Endothelial cell of umbilical vein (primary cell): ENCODE measurements around the gene TMPRSS9. TPM values are rescaled to one million over a fixed set of nuclear protein-coding genes. Genes with fewer than 3 reads are reported as not detected.

Experiments used
- BruUV-seq: library from RNA; stranded (reverse); fragments of 400-500 nt; replicated peaks from 2 replicates; lab custom pipeline; 2021; lab: Mats Ljungman, UMichigan
- CTCF ChIA-PET: fragments of 300-600, 350-600 bp; sonication (Branson Sonifier 250); formaldehyde crosslinking; loops from one replicate; lab custom pipeline; 2021; ENCODE audit warnings: antibody characterized with exemption, inconsistent platforms; lab: Charles Lee
- POLR2A ChIA-PET: fragments of 300-600, 350-600 bp; sonication (Branson Sonifier 250); formaldehyde crosslinking; loops from one replicate; lab custom pipeline; 2021; ENCODE audit warnings: antibody characterized with exemption, inconsistent platforms; lab: Charles Lee
- DNase-seq: peaks from one replicate; pipeline ENCODE4 v3.0.0-alpha.2; 2011; ENCODE audit warnings: low read depth, low spot score
- FAIRE-seq: peaks from 2 replicates; lab custom pipeline; 2011; peaks lifted over from hg19 to GRCh38; lab: Jason Lieb, UNC
- H2AFZ ChIP-seq: 2 replicates; pipeline ENCODE4 v1.6.0; 2012; ENCODE audit warnings: low read depth, low read length, control low read depth, inconsistent platforms
- H3K27ac ChIP-seq: 2 replicates; pipeline ENCODE4 v1.5.1; 2011; ENCODE audit warnings: low read depth, mild to moderate bottlenecking, control low read depth, low read length, moderate library complexity; ENCODE audit not compliant: insufficient read depth
- H3K27me3 ChIP-seq, 2 experiments: 2 replicates each; pipeline versions ENCODE4 v1.6.0 to v1.6.1; 2011; ENCODE audit warnings: low read length in 2 of 2, mixed read lengths in 1 of 2; ENCODE audit not compliant: control insufficient read depth in 2 of 2, insufficient read depth in 2 of 2
- H3K36me3 ChIP-seq, 2 experiments: 2 replicates in 1 of 2; 3 replicates in 1 of 2; pipeline ENCODE4 v1.5.1; 2011; ENCODE audit warnings: low read length in 2 of 2, mild to moderate bottlenecking in 1 of 2, moderate library complexity in 1 of 2; ENCODE audit not compliant: control insufficient read depth in 2 of 2, insufficient read depth in 2 of 2; ENCODE audit errors: extremely low read depth in 1 of 2
- H3K4me1 ChIP-seq: 3 replicates; pipeline ENCODE4 v1.5.1; 2011; ENCODE audit warnings: mild to moderate bottlenecking, low read length; ENCODE audit not compliant: control insufficient read depth, insufficient read depth; ENCODE audit errors: extremely low read depth
- H3K4me2 ChIP-seq: 2 replicates; pipeline ENCODE4 v1.6.1; 2011; ENCODE audit warnings: low read length, control low read depth, mixed read lengths; ENCODE audit not compliant: insufficient read depth
- H3K4me3 ChIP-seq, 3 experiments: fragments of 200-600 bp in 1 of 3; sonication (generic), shearing (Covaris generic) in 1 of 3; replicated peaks in 1 of 3; 2 replicates each; pipeline ENCODE4 v1.5.1; 2011 to 2016; ENCODE audit warnings: control low read depth in 3 of 3, low read length in 3 of 3, mild to moderate bottlenecking in 2 of 3, inconsistent platforms in 1 of 3, low read depth in 1 of 3, moderate library complexity in 1 of 3; ENCODE audit not compliant: insufficient read depth in 1 of 3
- H3K79me2 ChIP-seq: 2 replicates; pipeline ENCODE4 v1.6.0; 2012; ENCODE audit warnings: low read length, inconsistent platforms; ENCODE audit not compliant: control insufficient read depth, insufficient read depth
- H3K9ac ChIP-seq: replicated peaks from 2 replicates; pipeline ENCODE3; 2011; ENCODE audit warnings: low read length, control low read depth; ENCODE audit not compliant: insufficient read depth; ENCODE audit errors: extremely low read depth
- H3K9me1 ChIP-seq: replicated peaks from 3 replicates; pipeline ENCODE4 v1.6.0; 2011; ENCODE audit warnings: mild to moderate bottlenecking, low read length; ENCODE audit not compliant: control insufficient read depth, insufficient read depth; ENCODE audit errors: extremely low read depth
- H3K9me3 ChIP-seq: replicated peaks from 2 replicates; pipeline ENCODE4 v1.5.1; 2012; ENCODE audit warnings: low read length, inconsistent platforms; ENCODE audit not compliant: control insufficient read depth, insufficient read depth
- H4K20me1 ChIP-seq: replicated peaks from 2 replicates; pipeline ENCODE3; 2011; ENCODE audit warnings: mild to moderate bottlenecking, low read length; ENCODE audit not compliant: control insufficient read depth, insufficient read depth; ENCODE audit errors: extremely low read depth
- EZH2 ChIP-seq: IDR thresholded peaks from 2 replicates; pipeline ENCODE4 v1.6.1; 2012; ENCODE audit warnings: borderline replicate concordance, low read depth, mild to moderate bottlenecking, moderate library complexity, low read length, inconsistent platforms; ENCODE audit not compliant: severe bottlenecking
- FOS ChIP-seq: IDR thresholded peaks from 2 replicates; pipeline ENCODE4 v1.6.1; 2011; ENCODE audit warnings: mild to moderate bottlenecking, low read length, moderate library complexity, borderline replicate concordance; ENCODE audit not compliant: insufficient read depth
- JUN ChIP-seq: IDR thresholded peaks from 2 replicates; pipeline ENCODE4 v1.6.1; 2011; ENCODE audit warnings: borderline replicate concordance, low read depth; ENCODE audit not compliant: insufficient read length, insufficient read depth
- MAX ChIP-seq: IDR thresholded peaks from 2 replicates; pipeline ENCODE4 v1.6.1; 2011; ENCODE audit not compliant: insufficient read depth, insufficient read length
- POLR2A ChIP-seq: IDR thresholded peaks from 2 replicates; pipeline ENCODE4 v1.6.1; 2012; ENCODE audit warnings: low read depth, mild to moderate bottlenecking, control low read depth, low read length
- dilution Hi-C: fragments of 300-500 bp; cut with MboI; formaldehyde crosslinking; loops from one replicate; pipeline ENCODE4 v1.15.0; 2019; ENCODE audit warnings: low sequenced_read_pairs; ENCODE audit not compliant: extremely low pct_ligation_motif_present
- intact Hi-C: fragments of 100-400 bp; cut with micrococcal nuclease; formaldehyde crosslinking; loops from one replicate; pipeline ENCODE4 v1.10.0; 2022
- polyA plus RNA-seq, 4 experiments: library from polyadenylated mRNA; depleted of rRNA in 3 of 4; stranded (reverse) in 3 of 4; unstranded in 1 of 4; fragments of >200 nt; gene quantifications; 2 replicates each; pipeline versions ENCODE4 v1.2.1 to v1.2.3, GENCODE V29; 2011 to 2012; ENCODE audit warnings: missing spikeins in 1 of 4
- total RNA-seq: library from RNA; stranded (reverse); gene quantifications from 2 replicates; pipeline ENCODE4 v1.2.3, GENCODE V29; 2021
- TF ChIP-seq, protein P1 (sequence below), 2 donors: IDR thresholded peaks; 1 replicate in 1 of 2; 2 replicates in 1 of 2; pipeline ENCODE4 v1.5.1; 2011; ENCODE audit warnings: low read length in 2 of 2, mild to moderate bottlenecking in 2 of 2, moderate library complexity in 2 of 2, control low read depth in 1 of 2, inconsistent platforms in 1 of 2, low read depth in 1 of 2; ENCODE audit not compliant: insufficient read depth in 1 of 2; ENCODE audit errors: extremely low read depth in 1 of 2

TMPRSS9 gene
- total and polyA plus RNA-seq, 2 donors (not counting 3 experiments of a cell fraction or from before 2014, with no cell fraction given), result not detected

DNA sequence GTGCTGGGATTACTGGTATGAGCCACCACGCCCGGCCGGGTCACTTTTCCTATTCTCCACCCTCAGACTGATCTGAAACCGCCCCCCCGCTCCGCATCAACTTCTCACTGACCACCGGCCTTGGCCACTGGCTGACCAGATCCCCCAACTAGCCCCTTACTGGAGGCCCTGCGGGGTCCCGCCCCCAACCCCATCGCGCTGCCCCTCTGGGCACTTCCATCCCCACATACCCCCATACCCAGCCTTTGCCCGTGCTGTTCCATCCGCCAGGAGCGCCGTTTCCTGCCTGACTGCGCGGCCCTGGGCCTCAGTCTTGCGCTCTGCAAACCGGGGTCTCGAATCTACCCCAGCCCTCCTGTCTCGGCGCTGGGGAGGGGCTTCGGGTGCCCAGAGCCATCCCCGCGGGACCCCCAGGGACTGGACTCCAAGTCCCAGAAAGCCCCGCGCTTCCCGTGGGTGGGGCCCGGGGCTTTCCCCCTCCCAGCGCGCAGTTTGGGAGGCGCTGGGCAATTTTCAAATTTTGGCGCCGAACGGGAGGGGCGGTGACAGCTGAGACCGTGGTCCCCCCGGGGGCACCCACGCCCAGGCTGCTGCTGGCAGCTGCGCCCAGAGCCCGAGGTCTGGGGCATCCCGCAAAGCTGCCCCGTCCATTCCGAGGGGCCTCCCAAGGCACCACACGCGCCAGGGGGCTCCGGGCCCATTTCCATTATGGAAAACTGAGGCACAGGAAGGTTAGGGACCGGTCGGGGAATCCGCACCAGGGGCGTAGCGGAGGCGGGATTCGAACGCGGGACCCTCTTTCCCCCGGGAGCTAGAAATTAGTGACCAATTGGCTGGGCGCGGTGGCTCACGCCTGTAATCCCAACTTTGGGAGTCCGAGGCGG is 101.9 kb downstream of the TMPRSS9 start:
- Histone ChIP-seq H3K27ac (peak overlapping the region; percentile 61), H3K79me2 (peaks cover 3% of the 10 kb centered on the region), H3K4me1 (peaks cover 14% of the 10 kb centered on the region), H4K20me1 (no peaks in the 10 kb centered on the region), H3K36me3 (no peaks in the 10 kb centered on the region), H3K9me1 (no peaks in the 10 kb centered on the region), H3K4me2 (peak overlapping the region; percentile 3), H3K9ac (peak overlapping the region; percentile 75), H3K4me3 (peak overlapping the region; percentile 38 to 68 (median 60)), H2AFZ (peak overlapping the region; percentile 42), H3K27me3 (no peaks in the 10 kb centered on the region), H3K9me3 (no peaks in the 10 kb centered on the region)
- BruUV-seq, result no TSS peak
- CTCF ChIA-PET, result interaction anchor here (0.8 to 2.0 kb wide), 4 partner anchors 37 to 165 kb away, joined by 3 to 9 read pairs (median 4); no protein-coding TSS in a partner anchor
- TF ChIP-seq MAX (no peak), POLR2A (no peak), EZH2 (no peak), FOS (no peak), JUN (no peak)
- TF ChIP-seq, protein P1, sequence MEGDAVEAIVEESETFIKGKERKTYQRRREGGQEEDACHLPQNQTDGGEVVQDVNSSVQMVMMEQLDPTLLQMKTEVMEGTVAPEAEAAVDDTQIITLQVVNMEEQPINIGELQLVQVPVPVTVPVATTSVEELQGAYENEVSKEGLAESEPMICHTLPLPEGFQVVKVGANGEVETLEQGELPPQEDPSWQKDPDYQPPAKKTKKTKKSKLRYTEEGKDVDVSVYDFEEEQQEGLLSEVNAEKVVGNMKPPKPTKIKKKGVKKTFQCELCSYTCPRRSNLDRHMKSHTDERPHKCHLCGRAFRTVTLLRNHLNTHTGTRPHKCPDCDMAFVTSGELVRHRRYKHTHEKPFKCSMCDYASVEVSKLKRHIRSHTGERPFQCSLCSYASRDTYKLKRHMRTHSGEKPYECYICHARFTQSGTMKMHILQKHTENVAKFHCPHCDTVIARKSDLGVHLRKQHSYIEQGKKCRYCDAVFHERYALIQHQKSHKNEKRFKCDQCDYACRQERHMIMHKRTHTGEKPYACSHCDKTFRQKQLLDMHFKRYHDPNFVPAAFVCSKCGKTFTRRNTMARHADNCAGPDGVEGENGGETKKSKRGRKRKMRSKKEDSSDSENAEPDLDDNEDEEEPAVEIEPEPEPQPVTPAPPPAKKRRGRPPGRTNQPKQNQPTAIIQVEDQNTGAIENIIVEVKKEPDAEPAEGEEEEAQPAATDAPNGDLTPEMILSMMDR (IDR thresholded peaks at IDR 0.05; ENCODE audit: extremely low read depth in 1 of 2, insufficient read depth in 1 of 2, low read depth in 1 of 2, low read length in 2 of 2), result peak in 1 of 2 donors; percentile 10
- FAIRE-seq (peak; percentile 78), DNase-seq (peak; percentile 71)
- POLR2A ChIA-PET, result interaction anchor here (2.7 kb wide), 1 partner anchor 14 kb away, joined by 29 read pairs; the partner anchor contains the start of gene GADD45B
- intact Hi-C loops (no loop called here), dilution Hi-C loops (no loop called here)
